Glutamatergic neuron (in vitro differentiated cells): Measurements from ENCODE around the gene TBX10. TPM values are rescaled to one million over a fixed set of nuclear protein-coding genes. Genes with fewer than 3 reads are reported as not detected.
"Not testable (repeated sequence)": the region's sequence is repeated elsewhere in the genome, so short reads cannot be mapped to it uniquely, and the experiment has no call there.

Experiments
- DNase-seq: peaks from one replicate; pipeline ENCODE4 v3.0.0; 2022
- H3K27ac Mint-ChIP-seq: one replicate; pipeline ENCODE4 v1.8.0; 2020; ENCODE audit warnings: mild to moderate bottlenecking, mixed read lengths, inconsistent platforms; ENCODE audit not compliant: unreplicated experiment
- H3K27me3 Mint-ChIP-seq: one replicate; pipeline ENCODE4 v1.8.0; 2020; ENCODE audit warnings: mild to moderate bottlenecking, moderate library complexity, mixed read lengths, inconsistent platforms; ENCODE audit not compliant: unreplicated experiment
- H3K36me3 Mint-ChIP-seq: one replicate; pipeline ENCODE4 v1.8.0; 2020; ENCODE audit warnings: mild to moderate bottlenecking, mixed read lengths, inconsistent platforms; ENCODE audit not compliant: unreplicated experiment
- H3K4me1 Mint-ChIP-seq: one replicate; pipeline ENCODE4 v1.8.0; 2020; ENCODE audit warnings: mild to moderate bottlenecking, low read depth, mixed read lengths, inconsistent platforms; ENCODE audit not compliant: unreplicated experiment
- H3K4me3 Mint-ChIP-seq: one replicate; pipeline ENCODE4 v1.8.0; 2020; ENCODE audit warnings: mild to moderate bottlenecking, mixed read lengths, inconsistent platforms; ENCODE audit not compliant: unreplicated experiment
- H3K9me3 Mint-ChIP-seq: one replicate; pipeline ENCODE4 v1.8.0; 2020; ENCODE audit warnings: mild to moderate bottlenecking, moderate library complexity, mixed read lengths, inconsistent platforms; ENCODE audit not compliant: unreplicated experiment
- long read RNA-seq: library from polyadenylated mRNA; unstranded; transcript quantifications from one replicate; pipeline ENCODE4 v2.0.0, GENCODE V29; 2020; ENCODE audit not compliant: unreplicated experiment
- total RNA-seq: library from RNA; stranded (reverse); fragmentation: NEBNext Ultra II Directional; extraction: Animal tissue kit (Norgen Biotek cat#: 25700); gene quantifications from one replicate; pipeline ENCODE4 v1.2.1, GENCODE V29; 2021; ENCODE audit not compliant: unreplicated experiment
- TF ChIP-seq, protein P1 (sequence below): fragments of 200-600 bp; sonication (generic); IDR thresholded peaks from one replicate; pipeline ENCODE4 v1.5.0; 2021; ENCODE audit not compliant: partially characterized antibody, unreplicated experiment

Gene TBX10
- not detected for total RNA-seq
- long read RNA-seq: 0 reads

GRCh38 chr11:67639438-67639859 lies at the start of gene TBX10:
TSS of gene TBX10 (minus strand) at chr11:67639763. CDS start at chr11:67639472, 291 bp downstream.
- Mint-ChIP-seq H3K4me1 (no peaks in the 10 kb centered on the region), H3K27ac (no peak within 1 kb of the TSS), H3K36me3 (no peaks in the 10 kb centered on the region), H3K9me3 (peaks cover 6% of the 10 kb centered on the region), H3K27me3 (peaks cover 5% of the 10 kb centered on the region), H3K4me3 (no peak within 1 kb of the TSS)
- DNase-seq: no peak
- TF ChIP-seq, protein P1, sequence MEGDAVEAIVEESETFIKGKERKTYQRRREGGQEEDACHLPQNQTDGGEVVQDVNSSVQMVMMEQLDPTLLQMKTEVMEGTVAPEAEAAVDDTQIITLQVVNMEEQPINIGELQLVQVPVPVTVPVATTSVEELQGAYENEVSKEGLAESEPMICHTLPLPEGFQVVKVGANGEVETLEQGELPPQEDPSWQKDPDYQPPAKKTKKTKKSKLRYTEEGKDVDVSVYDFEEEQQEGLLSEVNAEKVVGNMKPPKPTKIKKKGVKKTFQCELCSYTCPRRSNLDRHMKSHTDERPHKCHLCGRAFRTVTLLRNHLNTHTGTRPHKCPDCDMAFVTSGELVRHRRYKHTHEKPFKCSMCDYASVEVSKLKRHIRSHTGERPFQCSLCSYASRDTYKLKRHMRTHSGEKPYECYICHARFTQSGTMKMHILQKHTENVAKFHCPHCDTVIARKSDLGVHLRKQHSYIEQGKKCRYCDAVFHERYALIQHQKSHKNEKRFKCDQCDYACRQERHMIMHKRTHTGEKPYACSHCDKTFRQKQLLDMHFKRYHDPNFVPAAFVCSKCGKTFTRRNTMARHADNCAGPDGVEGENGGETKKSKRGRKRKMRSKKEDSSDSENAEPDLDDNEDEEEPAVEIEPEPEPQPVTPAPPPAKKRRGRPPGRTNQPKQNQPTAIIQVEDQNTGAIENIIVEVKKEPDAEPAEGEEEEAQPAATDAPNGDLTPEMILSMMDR: no peak

DNA sequence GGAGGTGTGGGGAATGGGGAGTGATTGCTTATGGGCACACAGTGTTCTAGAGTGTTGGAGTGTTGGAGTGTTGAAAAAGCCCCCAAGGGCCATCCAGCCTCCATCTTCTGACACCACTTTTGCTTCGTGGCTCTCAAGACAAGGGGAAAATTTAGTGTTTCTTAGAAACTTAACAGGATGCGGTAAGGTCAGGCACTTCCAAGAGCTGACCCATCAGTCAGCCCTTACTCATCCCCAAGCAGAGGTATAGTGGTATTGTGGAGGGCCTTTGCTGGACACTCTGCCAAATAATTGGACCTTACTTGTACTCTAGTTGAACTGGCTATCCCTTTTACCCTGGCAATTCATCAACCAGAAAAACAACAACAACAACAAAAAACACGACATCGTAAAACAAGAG lies 49.6 kb upstream of the TBX10 start:
- H3K4me1 Mint-ChIP-seq: no peaks in the 10 kb centered on the region
- H3K9me3 Mint-ChIP-seq: no peaks in the 10 kb centered on the region

DNA sequence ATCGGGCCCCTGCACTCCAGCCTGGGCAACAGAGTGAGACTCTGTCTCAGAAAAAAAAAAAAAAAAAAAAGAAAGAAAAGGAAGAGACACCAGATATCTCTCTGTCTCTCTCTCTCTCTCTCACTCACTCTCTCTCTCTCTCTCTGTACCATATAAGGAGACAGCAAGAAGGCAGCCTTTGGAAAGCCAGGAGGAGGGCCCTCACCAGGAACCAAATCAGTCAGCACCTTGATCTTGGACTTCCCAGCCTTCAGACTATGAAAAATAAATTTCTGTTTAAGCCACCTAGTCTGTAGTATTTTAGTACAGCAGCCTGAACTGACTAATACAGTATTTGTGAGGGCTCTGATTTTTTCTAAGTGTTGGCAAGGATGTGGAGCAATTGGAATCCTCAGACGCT lies 48.4 kb upstream of the TBX10 start:
- Mint-ChIP-seq H3K27ac (no peak overlapping the region), H3K9me3 (no peaks in the 10 kb centered on the region), H3K36me3 (no peaks in the 10 kb centered on the region), H3K27me3 (peaks cover 3% of the 10 kb centered on the region), H3K4me1 (no peaks in the 10 kb centered on the region), H3K4me3 (no peak overlapping the region)
- no peak for DNase-seq
- TF ChIP-seq, protein P1: no peak

More for the DNA sequence above, 49.6 kb upstream of the TBX10 start:
- H3K36me3 Mint-ChIP-seq: no peaks in the 10 kb centered on the region
- peaks cover 3% of the 10 kb centered on the region for H3K27me3 Mint-ChIP-seq
- no peak overlapping the region for H3K4me3 Mint-ChIP-seq
- H3K27ac Mint-ChIP-seq: no peak overlapping the region
- TF ChIP-seq, protein P1: no peak
- no peak for DNase-seq

- H3K36me3 Mint-ChIP-seq, H3K27me3 Mint-ChIP-seq, H3K4me3 Mint-ChIP-seq, H3K27ac Mint-ChIP-seq, H3K9me3 Mint-ChIP-seq, DNase-seq, H3K4me1 Mint-ChIP-seq: not testable (repeated sequence)
Measured at GRCh38 chr11:67685641-67686332, 46.2 kb upstream of the TBX10 start.

DNA sequence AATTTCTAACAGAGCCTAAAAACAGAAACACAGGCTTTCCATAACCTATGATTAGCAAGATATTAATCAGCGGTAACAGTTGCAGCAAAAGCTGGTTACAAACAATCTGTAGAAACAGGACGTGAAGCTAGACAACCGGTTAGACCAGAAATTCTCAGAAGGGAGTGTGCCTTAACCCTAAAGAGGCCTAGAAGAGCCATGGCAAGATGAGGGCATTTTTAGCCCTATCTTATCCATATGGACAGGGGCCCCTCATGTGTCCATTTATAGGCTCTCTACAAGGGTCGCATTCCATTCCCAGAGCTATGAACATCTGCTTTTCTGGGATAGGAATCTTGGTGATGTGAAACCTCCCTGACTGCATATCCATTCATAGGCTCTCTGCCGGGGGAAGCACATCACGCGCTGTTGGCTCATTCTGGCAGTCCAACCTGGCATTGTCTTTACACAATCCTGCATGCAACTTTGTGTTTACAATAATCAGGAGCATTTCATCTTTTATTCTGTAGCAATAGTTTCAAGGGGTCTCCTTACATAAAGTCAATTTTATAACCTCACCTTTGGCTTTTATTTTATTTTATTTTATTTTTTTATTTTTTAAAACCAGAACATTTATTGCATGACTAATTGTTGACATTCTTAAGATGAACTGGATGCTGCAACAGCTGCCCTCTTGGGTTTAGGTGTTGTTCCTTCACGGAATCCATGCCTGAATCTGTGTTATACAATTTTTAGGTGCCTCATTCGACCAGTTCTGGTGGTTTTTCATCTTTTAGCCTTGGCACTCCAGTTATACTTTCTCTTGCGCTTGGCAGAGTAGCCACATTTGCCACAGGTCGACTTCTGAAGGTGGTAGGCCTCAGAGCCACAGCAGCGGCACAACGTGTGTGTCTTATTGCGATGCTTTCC lies 42.8 kb upstream of the TBX10 start:
- not testable (repeated sequence) for H3K4me3 Mint-ChIP-seq

More for the DNA sequence above, 42.8 kb upstream of the TBX10 start:
- not testable (repeated sequence) for H3K27ac Mint-ChIP-seq, H3K27me3 Mint-ChIP-seq, H3K9me3 Mint-ChIP-seq, H3K36me3 Mint-ChIP-seq, H3K4me1 Mint-ChIP-seq, DNase-seq
